GM03348 (cell line): Measurements from ENCODE around the gene HMGB2.

Experiments used
- DNase-seq: peaks from one replicate; pipeline ENCODE4 v3.0.0; 2012; ENCODE audit warnings: low spot score

HMGB2 gene

DNA sequence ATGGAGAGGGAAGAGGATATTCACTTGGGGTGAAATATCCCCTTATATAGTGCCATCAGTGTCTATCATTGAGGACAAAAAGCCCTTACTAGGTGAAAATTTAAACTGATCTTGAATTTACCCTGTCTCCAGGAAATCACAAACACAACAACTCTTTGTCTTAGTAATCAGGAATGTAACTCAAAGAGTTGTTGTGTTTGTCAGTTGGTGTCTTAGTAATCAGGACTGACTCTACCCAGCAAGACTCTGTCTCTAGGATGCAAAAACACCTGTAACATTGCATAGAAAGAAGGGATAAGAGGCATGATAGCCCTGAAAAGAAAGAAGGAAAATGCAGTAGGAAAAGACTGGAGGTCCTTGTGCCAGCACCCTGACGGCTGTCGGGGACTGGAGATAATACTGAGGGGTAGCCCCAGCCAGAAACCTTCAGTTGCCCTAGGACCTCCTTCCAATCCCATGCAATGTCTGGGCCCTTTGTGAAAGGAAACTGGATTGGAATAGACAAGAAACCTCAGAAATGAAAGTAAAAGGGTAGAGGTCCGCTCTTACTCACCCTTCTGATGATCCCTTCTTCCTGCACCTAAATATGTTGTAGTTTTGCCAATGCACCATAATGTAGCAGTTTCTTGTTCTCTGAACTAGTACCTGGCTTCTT lies 45.3 kb downstream of the HMGB2 start:
- DNase-seq: no peak

DNA sequence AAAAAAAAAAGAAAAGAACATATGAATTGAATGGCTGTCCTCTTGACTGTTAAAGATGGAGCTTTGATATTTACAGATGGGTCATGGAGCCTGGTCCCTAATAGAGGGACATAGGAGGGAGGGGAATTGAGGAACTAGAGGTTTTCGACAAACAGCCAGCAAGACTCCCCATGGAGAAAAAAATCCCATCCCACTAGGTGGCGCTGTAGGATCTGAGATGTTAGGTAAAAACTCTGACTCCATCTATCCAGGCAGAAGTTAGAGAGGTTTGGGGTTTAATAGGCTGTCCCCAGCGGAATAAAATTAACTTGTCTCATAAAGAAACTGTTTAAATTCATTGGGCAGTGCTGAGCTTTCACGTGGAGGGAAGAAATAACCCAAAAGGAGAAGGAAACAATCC lies 45.9 kb downstream of the HMGB2 start:
- peak; percentile 51 for DNase-seq

DNA sequence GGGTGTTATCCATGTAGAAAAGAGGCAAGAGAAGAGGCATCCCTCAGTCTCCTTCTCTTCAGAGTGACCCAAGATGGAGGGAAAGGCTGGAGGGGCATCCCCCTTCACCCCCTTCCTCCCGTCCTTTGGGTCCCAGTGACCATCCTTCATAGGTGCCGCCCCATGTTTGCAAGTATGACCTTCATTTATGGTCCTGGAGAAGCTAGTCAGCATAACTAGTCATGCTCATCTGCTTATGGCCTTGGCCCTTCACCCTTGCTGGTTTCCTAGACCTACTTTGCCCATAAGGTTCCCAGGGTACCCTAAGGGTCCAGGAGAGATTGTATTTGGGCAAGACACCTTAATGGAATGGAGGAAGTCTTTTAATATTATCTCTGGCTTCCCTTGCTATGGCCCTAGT lies 46.7 kb downstream of the HMGB2 start:
- DNase-seq: no peak

DNA sequence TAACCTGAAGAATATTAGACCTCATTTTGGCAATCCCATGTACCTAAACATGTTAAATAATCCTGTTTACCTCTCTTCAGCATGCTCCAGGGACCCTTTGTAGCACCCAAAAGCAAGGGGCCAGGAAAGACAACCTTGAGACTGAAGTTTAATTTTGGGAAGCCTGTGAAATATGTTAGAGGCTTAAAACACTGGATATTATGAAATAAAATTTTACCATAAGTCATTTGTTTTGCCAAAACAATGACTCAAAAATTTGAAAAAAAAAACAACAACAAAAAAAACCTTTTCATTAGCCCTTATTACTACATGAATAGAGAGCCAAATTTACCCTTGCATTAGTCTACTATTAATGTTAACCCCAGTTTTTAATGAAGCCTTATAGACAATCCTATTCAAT lies 49.7 kb downstream of the HMGB2 start:
- no peak for DNase-seq

DNA sequence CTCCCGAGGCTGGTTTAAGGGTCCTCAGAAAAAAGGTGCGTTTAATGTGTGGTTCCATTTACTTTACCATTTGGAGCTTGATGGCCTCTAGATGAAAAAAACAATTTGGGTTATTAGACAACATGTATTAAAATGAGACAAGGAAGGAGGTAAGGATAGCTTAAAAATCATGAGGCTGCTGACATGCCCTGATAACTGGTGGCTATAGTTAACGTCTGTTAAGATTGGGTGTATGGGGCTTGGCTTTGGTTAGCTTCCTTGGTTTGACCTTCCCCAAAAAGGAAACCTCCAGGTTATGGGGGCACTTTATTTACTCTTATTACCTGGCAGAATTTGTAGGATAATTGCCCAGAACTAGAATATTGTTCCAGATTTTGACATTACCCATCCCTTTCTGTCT lies 51.5 kb downstream of the HMGB2 start:
- DNase-seq: no peak

DNA sequence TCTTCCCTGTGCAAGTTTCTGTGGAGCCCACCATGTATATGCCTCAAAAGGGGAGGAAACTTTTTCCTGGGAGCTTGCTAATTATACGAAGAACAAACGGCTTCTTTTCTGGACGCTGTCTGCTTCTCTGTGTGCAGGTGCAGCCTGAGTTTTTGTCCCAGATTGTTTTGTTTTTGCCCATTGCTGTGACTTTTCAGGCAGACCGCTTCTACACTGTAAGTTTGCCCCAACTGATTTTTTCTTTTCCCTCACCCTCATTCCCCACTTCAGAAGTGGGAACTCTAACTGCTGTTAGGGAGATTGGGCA lies 51.9 kb downstream of the HMGB2 start:
- no peak for DNase-seq

DNA sequence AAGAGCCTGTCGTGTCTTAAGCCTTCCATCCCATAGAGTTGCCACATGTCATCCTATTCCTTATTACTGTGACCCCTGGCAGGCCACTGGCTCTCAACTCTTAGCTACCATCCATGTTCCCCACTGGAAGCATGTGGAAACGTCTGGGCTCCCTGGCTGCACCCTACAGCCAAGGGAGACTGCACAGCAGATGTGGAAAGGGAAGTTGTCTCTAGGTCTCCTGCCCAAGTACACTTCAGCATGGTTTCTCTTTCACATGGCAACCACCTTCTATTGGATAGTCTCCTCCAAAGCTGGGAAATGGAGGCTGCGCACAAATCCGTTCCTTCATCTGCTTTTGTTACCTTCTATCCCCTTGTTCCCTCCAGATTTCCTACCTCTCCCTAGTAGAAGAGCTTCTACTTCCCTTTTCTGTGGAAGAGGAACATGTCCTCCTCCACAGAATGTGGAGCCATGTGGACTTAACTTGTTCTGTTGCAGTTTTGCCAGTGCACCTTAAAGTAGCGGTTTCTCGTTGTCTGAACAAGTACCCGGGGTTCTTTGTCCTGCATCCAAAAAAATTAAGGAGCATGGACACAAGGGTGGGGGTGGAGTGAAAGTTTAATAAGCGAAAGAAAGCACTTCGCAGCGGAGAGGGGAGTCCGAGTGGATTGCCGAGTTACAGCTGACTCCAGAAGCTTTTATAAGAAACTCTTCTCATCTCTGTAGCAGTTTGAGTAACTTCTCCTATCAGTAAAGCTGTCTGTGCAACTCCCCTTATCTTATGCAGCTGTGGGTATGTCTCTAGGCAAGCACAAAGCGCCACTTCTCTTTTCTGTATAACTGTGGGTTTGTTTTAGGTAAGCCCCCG lies 52.5 kb downstream of the HMGB2 start:
- DNase-seq: no peak
